SW 1271 (cell line): ENCODE data around the gene NKAIN2.

Experiments
- DNase-seq, 2 experiments: peaks; one replicate each; lab custom pipeline; 2025; lab: John Stamatoyannopoulos, UW

Gene NKAIN2

DNA sequence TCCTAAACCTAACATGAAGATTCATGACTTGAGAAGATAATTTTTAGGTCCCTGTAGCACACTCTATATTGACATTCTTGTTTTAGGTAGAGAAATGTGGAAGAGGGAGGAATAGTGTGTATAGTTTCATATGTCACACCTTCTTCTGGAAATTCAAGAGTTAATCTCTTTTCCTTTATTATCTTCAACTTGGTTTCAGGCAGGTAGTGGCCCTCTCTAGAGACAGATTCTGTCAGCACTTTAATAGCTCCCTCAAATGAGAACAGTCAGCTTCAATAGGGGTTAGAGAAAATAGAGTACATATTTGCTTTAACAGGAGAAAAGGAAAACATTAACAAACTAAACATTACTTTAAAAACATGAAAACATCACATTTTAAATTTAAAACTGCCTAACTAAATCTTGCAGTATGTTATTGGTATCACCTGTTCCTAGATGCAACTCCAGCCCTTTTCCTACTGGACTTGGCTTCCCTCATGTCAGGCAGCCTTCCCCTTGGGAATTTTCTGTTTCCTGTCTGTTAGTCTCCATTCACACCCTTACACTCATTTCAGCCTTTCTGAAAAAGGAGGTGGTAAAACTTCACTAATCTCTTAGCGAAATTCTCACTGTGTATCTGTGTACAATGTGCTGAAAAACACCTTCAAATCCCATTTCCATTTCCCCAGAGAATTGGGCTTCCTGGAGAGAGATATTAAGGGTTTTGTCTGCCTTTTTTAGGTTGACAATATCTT is 966.3 kb downstream of the NKAIN2 start:
- no peak for DNase-seq

DNA sequence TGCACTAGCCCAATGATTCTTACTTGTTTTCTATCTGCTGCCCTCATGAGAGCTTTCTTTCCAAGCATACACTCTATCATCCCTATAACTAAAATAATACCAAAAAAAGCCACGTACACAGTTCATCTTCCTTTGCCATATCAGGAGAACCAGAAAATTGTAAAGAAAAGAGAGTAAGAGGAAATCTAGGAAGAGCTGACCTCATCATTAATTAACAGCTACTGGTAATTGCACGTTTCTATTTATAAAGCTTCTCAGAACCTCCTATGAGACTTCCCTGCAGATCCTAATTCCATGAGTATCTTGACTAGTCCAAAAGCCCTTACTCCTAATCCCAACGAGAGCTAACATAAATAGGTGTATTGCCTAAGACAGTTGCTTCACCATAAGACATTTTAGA is 967.1 kb downstream of the NKAIN2 start:
- DNase-seq, result no peak

DNA sequence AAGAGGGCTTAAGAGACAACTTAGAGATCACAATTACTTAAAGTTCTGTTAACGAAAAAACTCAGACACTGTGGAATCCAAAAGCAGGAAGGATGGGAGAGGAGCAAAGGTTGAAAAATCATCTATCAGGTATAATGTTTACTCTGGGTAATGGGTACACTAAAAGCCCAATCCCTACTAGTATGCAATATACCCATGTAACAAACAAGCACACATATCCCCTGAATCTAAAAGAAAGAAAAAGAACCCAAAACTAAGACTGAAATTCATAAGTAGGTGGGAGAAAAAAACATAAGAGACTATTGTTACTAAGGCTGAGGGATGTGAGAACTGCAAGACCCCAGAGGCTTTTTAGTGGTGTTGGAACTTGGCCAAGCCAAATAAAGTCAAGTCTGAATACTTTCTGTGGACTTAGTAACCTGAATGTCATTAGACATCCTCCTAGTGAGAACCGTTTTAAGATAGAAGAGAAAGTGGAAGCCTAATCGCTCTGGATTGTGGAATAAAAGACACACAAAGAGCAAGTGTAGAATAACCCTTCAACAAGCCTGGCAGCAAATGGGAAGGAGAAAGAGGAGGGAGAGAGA is 969.2 kb downstream of the NKAIN2 start:
- no peak for DNase-seq

DNA sequence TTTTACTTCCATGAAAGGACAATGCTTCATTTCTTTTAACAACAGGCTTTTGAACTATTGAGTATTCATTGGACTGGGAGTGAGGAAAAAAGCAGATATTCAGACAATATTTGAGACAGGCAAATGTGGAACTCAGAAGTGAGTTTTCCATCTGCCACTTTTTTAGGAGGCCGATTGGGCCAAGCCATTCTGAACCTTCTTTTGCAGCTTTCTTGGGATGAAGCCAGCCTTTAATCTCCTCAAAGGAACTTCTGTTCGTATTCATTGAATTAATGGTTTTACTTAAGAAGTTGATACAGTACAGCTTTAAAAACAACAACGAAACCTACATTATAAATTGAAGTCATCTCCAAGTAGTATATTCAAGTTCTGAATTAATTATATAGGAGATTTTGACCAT is 971.5 kb downstream of the NKAIN2 start:
- no peak for DNase-seq

DNA sequence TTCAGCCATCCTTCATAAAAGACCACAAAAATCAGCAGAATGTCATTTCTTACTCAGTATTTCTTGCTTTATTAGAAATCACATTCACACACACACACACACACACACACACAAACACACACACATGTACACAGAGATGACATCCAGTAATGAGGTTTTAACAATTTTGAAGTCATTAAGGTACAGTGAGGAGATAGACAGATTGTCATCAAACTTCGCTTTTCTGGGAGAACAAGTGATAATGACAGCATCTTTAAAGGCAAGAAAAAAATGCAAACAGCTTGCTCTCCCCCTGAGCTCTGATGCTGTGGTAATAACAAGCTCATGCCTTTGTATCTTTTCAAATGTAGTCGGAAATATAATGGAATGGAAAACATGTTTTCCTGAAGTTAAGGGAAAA is 974.2 kb downstream of the NKAIN2 start:
- DNase-seq, result no peak

DNA sequence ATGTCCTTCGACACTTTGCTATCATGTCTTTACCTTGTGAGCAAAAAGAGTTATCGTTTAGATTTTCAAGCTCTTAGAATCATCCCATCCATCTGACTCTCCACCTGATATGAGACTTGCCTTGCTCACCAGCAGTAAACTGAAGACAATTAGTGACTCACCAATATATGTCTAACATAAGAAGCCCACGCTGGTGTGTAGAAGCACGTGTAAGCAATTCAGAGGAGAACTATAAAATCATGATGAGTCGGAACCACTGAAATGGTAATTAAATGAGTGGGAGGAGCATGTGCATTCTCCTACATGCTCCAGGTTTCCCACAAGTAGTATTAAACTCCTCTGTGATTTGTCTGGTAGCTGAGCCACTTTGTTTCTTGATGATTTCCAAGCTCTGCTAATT is 977.0 kb downstream of the NKAIN2 start:
- no peak for DNase-seq

DNA sequence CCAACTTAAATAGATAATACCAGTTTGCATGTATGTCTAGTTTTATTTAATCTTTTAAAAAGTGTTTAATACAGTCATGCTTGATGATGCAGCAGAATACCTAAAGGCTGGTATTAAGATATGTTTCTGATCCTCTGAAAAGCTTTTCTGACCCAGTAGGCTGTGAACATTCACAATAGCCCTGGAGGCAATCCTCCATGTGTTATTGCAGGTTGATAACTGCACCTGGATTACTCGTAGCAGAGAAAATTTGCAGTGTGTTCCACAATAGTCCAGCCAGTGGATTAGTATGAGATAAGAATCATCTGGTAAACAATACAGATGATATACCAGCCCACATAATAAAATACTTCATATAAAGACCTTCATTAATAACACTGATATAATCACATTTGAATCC is 979.7 kb downstream of the NKAIN2 start:
- DNase-seq, result no peak

DNA sequence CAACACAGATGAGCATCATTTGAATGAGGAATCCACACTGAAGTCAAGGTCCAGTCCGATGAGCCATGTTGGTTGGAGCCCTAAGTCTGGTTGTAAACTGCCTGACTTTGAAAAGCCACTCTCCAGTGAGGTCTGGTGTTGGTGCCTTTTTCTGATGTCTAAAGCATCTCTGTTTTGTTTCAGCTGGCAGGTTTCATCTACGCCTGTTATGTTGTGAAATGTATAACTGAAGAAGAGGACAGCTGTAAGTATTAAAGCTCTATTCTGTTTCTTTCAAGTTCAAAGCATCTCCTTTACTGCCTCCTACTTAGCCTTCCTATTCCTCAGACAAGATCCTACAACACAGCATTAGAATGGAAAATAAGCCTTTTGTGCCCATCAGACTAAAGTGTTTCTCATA is 987.5 kb downstream of the NKAIN2 start:
- no peak for DNase-seq

DNA sequence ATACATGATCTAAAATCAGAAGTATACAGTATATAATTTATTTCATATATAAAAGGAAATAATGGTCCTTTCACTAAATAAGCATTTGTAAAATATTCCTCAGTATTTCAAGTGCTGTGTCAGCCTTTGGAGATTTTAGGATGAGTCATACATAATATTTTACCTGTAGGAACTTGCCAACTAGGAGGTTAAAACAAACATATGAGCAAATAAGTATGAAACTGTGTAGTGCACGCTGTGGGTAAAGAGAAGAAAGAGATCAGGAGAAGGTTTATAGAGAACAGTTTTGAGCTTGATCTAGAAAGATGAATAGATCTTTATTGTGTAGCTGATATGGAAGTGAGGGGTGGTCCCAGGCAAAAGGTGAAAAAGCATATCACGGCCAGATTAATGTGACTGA is 988.7 kb downstream of the NKAIN2 start:
- no peak for DNase-seq

DNA sequence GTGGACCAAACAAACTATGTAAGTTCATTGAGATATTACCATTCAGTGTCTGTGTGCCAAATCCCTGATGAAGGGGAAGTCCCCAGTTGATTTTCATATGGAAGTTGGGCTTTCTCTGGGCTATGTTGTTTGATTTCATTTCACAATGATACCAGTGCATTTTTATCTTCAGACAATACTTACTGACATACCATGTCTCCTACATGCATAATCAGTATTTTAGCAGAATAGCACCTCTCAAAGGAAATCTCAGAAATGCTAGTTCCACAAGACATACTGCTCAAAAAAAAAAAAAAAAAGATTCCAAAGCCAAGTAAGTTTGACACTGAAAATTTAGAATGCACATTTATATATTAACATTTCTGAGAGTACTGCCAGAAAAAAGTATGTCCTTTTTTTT is 989.7 kb downstream of the NKAIN2 start:
- no peak for DNase-seq

DNA sequence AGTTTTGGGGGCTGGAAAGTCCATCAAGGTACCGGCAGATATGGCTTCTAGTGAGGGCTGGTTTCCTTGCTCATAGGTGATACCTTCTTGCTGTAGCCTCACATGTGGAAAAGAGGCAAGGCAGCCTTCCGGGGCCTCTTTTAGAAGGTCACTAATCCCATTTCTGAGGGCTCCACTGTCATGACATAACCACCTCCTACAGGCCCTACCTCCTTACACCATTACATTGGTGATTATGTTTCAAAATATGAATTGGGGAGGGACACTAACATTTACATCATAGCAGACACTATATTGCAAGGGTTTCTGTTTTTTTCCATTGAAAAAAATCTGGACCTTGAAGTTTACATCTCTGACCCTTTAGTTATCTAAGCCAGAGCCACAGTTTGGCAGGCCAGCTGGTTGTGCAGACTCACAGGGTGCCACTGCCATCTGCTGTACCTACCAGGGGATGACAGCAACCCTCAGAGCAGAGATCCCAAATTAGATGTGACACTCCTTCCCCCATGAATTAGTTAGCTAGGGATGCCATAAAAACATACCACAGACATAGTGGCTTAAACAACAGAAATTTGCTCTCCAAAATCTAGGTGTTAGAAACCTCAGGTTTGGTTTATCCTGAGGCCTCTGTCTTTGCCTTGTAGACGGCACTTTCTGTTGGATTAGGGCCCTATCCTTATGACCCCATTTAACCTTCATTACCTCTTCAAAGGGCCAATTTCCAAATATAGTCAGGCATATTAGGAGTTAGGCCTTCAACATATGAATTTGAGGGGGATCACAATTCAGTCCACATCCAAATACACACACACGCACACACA is 992.2 kb downstream of the NKAIN2 start:
- no peak for DNase-seq

DNA sequence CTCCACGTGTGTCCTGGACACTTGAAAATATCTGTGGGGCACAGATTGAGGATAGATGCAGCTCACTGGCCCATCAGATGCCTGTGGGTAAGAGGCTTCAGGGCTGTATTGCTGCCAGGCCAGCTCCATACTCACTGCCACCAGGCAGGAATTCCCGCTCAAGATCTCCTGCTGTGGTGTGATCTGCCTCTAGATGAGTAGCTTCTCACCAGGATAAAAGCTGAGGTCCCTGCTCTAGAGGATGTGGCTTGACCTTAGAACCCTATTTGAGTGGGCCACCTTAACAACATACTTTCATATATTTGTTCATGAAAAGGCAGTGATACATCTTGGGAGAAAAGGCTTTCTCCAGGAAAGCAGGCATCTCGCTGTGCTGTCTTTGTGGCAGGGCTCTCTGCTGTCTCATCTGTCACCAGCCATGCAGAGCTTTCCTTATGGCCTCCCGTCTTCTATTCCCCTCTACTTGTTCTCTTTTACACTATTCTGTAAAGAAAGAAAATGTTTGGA is 992.9 kb downstream of the NKAIN2 start:
- no peak for DNase-seq

DNA sequence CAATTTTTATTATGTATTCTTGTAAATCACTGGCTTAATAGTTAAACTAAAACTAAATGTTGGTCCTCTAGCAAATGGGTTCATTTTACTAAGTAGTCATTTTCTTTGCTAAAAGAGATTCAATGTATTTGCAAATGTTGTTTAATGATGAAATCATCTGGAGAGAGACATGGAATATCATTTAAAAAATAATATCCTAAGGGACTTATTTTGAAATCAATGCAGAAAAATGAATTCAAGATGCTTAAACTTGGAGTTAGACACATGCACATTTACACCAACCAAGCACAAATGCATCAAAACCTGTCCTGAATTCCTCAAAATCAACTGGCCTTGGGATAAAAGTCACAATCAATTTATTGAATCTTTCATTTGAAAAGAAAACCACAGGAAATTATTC is 993.6 kb downstream of the NKAIN2 start:
- DNase-seq, result no peak

DNA sequence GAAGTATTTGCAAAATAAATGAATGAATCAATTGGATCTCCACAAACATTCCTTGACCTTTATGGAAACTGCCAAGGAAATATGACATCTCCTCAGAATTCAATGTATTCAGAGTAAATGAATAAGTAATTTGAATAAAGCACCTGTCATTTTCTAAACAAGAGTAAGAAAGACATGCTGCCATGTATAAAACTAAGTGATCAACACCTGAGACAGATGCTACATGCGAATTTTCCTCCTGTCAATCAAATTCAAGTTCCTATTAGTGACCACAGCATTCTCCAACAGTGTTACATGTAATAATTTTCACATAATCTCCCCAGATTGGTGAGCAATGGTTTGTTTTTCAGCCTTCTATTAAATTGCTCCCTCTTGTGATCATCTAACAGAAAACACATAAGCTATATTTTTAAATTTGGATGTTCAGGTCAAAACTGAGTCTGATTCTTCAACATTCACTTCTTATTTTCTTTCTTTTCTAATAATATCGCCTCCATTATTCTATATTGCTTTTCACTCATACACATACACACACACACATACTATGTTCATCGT is 995.4 kb downstream of the NKAIN2 start:
- DNase-seq, result no peak

DNA sequence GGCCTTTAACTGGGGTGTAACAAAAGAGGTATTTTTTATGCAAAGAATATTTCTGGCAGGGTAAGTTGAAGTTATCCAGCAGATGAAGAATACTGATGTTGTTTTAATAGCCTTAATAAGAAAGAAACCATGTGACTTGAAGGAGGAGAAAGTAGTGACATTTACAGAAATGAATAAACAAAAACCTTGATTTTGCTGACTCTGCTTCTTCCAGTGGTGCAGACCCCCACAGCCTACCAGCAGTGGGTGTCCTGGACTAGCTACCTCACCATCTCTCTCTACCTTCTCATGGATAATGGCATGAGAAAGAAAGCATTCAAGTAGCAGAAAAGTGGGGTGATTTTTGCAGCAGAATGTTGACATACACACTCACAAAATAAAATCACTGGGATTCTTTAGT is 996.0 kb downstream of the NKAIN2 start:
- no peak for DNase-seq

DNA sequence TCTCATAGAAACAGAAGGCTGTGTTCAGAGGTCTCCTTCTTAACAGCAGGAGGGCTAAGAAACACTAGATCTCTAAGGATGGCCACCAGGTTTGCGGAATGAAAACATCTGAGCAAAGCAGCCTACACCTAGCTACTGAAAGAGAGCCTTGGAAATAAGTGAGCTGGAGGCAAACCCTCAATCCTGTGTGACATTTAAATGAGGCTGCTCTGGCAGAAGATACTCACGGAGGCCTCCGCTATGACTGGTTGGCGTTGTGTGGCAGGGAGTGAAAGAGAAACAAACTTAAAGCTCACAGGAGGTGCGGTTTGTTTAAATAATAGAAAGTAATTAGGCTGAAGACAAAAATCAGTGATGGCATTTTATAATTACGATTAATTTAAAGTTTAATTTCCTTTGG is 996.6 kb downstream of the NKAIN2 start:
- DNase-seq, result no peak

DNA sequence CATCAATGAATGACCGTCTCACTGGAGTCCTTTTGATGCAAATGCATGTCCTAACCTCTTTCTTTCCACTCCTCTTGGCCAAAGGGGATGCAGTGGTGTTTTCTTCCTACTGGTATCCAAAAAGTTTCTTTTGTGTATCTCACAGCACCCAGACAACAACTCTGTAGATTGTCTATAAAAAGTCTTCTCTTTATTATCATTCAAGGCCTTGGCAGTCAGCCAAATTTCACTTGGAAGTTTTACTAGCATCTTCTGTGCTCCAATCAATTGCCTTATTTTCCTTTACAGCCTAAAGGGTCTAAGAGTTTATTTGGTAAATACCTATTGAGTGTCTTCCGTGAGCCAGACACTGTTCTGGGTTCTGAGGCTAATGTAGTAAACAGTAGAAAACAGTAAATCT is 1008.4 kb downstream of the NKAIN2 start:
- DNase-seq, result no peak

DNA sequence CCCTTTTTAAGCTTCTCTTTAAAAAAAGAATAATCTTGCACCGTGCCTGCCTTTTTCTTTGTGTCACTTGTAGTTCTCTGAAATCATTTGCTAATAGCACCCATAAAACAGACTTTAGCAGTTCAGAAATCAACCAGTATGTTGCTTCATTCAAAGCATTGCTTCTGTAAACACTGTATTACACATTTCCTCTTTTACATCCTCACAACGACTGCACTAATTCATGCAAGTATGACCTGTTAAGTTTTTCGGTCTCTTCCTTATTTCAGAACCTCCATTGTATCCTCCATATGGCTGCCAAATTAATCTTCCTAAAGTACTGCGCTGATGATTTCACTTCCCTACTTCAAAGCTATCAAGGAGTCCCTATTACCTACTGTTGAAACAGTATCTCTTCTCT is 1015.7 kb downstream of the NKAIN2 start:
- DNase-seq, result no peak

DNA sequence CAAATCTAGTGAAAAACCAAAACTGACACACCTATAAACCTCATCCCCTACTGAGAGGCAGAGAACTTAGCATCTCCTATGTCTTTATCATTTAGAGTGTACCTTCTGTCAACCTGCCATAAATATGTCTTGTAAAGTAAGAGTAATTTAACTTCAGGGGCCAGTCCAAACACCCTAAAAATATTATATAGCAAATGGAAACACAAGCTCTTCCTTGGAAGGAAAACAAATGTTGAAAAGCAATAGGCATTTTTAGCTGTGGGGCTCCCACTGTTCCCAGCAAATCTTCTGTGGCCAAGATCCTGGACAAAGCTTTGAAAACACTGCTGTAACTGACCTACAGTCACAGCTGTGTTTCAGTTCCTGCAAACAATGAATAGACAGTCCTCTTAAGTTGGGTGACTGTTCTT is 1018.5 kb downstream of the NKAIN2 start:
- DNase-seq, result no peak

DNA sequence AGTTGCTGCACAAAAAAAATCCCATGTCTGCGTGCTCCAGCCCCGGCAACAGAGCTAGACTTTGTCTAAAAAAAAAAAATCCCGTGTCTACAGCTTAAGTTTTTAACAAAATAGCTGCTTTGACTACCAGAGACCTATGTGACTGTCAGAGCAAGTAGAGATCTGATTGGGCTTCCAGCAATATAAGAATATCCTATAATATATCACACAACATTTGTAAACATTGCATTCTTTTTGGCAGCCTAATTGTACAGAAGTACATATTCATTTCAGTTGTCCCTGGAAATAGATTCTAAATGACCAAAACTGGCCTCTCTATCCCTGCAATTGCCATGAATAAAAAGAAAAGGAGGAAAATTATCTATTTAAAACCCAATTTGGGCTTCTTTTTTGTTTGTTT is 1019.1 kb downstream of the NKAIN2 start:
- DNase-seq, result no peak

DNA sequence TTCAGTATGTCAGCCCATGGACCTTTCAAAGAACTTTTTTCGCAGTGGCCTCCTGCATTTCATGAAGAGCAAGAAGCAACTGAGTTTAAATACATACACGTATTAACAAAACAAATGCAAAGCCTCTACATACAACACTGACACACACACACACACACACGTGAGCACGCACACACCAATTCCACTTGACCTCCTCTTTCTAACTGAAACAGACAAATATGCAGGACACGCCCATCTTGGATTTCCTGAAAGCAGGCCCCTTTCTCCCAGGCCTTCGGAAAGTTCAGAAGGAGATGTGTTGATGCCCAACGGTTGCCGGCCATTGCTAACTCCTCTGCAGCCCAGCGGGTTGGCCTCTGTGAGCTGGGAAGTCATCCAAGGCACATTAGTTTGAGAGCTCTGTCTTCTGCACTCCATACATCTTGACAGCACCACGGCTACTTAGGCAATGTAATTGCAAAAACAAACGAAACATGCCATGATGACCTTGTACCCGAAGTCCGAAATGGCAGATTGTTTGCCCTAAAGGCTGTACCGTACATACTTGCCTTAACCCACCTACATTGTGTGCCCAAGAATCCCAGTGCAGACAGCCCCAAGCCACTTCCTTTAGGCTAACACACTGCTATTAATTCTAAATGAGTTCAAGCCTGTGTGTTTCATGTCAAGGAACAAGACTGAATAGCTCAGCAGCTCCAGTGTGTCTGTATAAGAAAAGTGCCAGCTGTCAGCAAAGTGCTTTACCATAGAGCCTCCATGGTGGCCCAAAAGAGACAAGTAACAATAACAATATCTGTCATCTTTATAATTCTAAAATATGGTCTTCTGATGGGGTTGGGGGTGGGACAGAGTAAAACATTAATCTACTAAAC is 1019.8 kb downstream of the NKAIN2 start:
- no peak for DNase-seq

DNA sequence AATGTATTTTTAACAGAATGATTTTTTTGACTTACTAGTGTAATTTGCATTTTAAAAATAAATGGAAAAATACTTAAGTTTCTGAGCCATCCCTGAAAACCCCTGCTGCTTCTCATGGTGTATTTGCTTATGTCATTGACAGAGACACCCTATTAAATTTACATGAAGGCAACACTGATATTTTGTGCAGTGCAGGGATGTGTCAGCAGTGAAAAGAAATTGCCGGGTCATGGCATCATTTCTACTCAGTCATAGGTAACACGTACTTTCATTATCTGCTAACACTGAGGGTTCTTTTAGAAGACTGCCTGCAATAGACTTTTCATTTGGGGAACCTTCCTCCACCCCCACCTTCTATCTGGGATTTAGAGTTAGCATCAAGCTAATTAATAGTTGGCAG is 1021.9 kb downstream of the NKAIN2 start:
- DNase-seq, result no peak
